Fibroblast of pulmonary artery (primary cell): ENCODE data around the gene EVA1A.

Experiments used
- DNase-seq: peaks from one replicate; pipeline ENCODE4 v3.0.0-alpha.2; 2010; ENCODE audit warnings: low read depth
- H3K4me3 ChIP-seq: replicated peaks from 2 replicates; pipeline ENCODE4 v1.5.1; 2011; ENCODE audit warnings: low read depth, mild to moderate bottlenecking, control low read depth, low read length, moderate library complexity
- TF ChIP-seq, protein P1 (sequence below): IDR thresholded peaks from 2 replicates; pipeline ENCODE4 v1.5.1; 2011; ENCODE audit warnings: mild to moderate bottlenecking, control low read depth, low read length, inconsistent platforms; ENCODE audit errors: missing control alignments

EVA1A gene

GRCh38 chr2:75558136-75558535, 2.6 kb downstream of the EVA1A start:
- H3K4me3 ChIP-seq = no peak overlapping the region
- TF ChIP-seq, protein P1, sequence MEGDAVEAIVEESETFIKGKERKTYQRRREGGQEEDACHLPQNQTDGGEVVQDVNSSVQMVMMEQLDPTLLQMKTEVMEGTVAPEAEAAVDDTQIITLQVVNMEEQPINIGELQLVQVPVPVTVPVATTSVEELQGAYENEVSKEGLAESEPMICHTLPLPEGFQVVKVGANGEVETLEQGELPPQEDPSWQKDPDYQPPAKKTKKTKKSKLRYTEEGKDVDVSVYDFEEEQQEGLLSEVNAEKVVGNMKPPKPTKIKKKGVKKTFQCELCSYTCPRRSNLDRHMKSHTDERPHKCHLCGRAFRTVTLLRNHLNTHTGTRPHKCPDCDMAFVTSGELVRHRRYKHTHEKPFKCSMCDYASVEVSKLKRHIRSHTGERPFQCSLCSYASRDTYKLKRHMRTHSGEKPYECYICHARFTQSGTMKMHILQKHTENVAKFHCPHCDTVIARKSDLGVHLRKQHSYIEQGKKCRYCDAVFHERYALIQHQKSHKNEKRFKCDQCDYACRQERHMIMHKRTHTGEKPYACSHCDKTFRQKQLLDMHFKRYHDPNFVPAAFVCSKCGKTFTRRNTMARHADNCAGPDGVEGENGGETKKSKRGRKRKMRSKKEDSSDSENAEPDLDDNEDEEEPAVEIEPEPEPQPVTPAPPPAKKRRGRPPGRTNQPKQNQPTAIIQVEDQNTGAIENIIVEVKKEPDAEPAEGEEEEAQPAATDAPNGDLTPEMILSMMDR = no peak
- DNase-seq = no peak

DNA sequence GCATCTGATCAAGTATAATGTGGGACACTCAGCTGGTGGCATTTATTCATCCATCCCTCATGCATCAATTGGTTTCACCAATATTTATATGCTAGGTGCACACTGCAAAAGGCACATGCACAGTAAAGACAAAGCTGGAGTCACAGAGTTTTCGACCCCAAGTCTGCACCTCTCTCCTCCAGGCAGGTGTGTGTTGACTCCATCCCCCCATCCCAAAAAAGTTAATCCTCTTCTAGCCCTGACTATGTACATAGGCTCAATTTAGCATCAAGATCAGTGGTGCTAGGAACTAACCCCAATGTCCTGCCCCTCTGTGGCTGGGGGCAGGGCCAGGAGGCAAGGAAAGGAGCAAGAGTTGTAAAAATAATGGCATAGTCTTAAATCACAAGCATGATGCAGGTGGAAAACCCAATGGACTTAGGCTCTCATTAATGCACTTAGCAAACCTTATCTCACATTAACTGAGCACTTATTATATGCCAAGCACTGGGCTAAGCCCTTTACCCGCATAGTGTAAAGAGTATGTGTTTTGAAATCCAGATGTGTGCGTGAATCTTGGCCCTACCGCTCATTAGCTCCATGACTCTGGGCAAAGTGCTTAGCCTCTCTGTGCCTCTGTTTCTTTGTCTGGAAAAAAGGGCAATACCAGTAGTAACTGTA, 3.1 kb downstream of the EVA1A start:
- DNase-seq = no peak
- no peak overlapping the region for H3K4me3 ChIP-seq
- TF ChIP-seq, protein P1 = no peak

GRCh38 chr2:75556679-75557366, 3.9 kb downstream of the EVA1A start:
- no peak overlapping the region for H3K4me3 ChIP-seq
- DNase-seq = no peak
- TF ChIP-seq, protein P1 = no peak

DNA sequence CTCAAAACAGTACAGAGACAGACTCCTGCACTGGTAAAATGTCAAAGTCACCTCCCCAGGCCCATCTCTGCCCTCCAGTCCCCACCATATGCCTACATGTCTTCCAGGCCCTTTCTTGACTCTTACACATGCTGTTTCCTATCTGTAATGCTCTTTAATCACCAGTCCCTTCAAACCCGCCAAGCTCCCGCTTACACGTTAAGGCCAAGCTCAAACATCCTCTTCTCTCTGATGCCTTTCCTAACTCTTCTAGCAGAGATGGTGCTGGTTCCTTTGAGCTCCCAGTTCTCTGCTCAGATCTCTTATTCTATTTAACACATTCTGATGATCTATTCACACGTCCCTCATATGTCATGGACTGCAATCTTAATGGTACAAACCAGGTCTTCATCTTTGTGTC, 5.0 kb downstream of the EVA1A start:
- no peak overlapping the region for H3K4me3 ChIP-seq
- TF ChIP-seq, protein P1 = no peak
- DNase-seq = no peak

- H3K4me3 ChIP-seq = no peak overlapping the region
- TF ChIP-seq, protein P1 = no peak
Observed at GRCh38 chr2:75553935-75554531, 6.7 kb downstream of the EVA1A start.

DNA sequence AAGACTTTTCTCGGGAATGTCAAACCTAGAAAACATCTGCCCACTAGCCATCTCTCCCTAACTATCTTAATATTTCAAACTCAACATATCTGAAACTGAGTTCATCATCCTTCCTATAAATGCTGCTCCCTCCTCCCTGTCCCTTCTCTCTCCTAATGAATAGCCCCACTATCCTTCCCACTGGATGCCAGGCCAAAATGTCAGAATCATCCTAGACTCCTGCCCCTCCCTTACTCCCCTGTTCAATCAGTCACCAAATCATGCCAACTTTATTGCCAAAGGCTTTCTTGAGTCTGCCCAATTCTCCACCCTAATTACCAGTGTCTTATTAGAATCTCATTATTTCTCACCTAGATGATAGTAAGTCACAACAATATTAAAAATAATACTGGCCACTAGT, 8.5 kb downstream of the EVA1A start:
- DNase-seq = no peak
- no peak overlapping the region for H3K4me3 ChIP-seq
- TF ChIP-seq, protein P1 = no peak

More at GRCh38 chr2:75553935-75554531, 6.7 kb downstream of the EVA1A start:
- no peak for DNase-seq
